ENCODE data around the gene IGFBP1. TPM values are rescaled to one million over a fixed set of nuclear protein-coding genes. Genes with fewer than 3 reads are reported as not detected.

IGFBP1 gene
- total and polyA plus RNA-seq, 7 donors: not detected

GRCh38 chr7:45886931-45887667 is 1.2 kb upstream of the IGFBP1 start:
- 86 to 92% methylated on average over 5 of the region's 5 CpGs for WGBS, 2 donors
- H3K36me3 ChIP-seq: no peaks in the 10 kb centered on the region
- H3K4me1 ChIP-seq: peaks cover 0 to 11% (median 9%) of the 10 kb centered on the region in 4 donors
- no peak overlapping the region for H3K4me3 ChIP-seq
- TF ChIP-seq POLR2A (IDR thresholded peaks at IDR 0.05): no peak
- TF ChIP-seq POLR2AphosphoS5 (IDR thresholded peaks at IDR 0.05): no peak
- TF ChIP-seq EP300 (IDR thresholded peaks at IDR 0.05): no peak
- no peak for TF ChIP-seq CTCF (IDR thresholded peaks at IDR 0.05)
- no peak for DNase-seq
- intact Hi-C loops (cut with DNase I): no loop called here
- H3K27me3 ChIP-seq: peaks cover 8 to 49% (median 33%) of the 10 kb centered on the region in 3 donors
- no peaks in the 10 kb centered on the region for H3K9me3 ChIP-seq
- H3K27ac ChIP-seq: no peak overlapping the region

- TF ChIP-seq EP300 (IDR thresholded peaks at IDR 0.05) (no peak), POLR2AphosphoS5 (IDR thresholded peaks at IDR 0.05) (no peak), POLR2A (IDR thresholded peaks at IDR 0.05) (no peak), CTCF (IDR thresholded peaks at IDR 0.05) (no peak)
- H3K4me1 ChIP-seq: peaks cover 0 to 11% (median 9%) of the 10 kb centered on the region in 4 donors
- WGBS, 2 donors: 14 to 15% methylated on average over 14 of the region's 14 CpGs
- intact Hi-C loops (cut with DNase I): no loop called here
- H3K9me3 ChIP-seq: no peaks in the 10 kb centered on the region
- no peak overlapping the region for H3K27ac ChIP-seq
- H3K36me3 ChIP-seq: no peaks in the 10 kb centered on the region
- no peak for DNase-seq
- peak overlapping the region in 2 of 4 donors; percentile 35 to 36 for H3K4me3 ChIP-seq
- peaks cover 8 to 49% (median 33%) of the 10 kb centered on the region in 3 donors for H3K27me3 ChIP-seq
Measured at GRCh38 chr7:45888993-45889366, 692 bp downstream of the IGFBP1 start.

- Histone ChIP-seq H3K27ac (no peak overlapping the region), H3K4me1 (peaks cover 0 to 11% (median 9%) of the 10 kb centered on the region in 4 donors), H3K27me3 (peaks cover 8 to 47% (median 33%) of the 10 kb centered on the region in 3 donors), H3K4me3 (no peak overlapping the region), H3K9me3 (no peaks in the 10 kb centered on the region), H3K36me3 (no peaks in the 10 kb centered on the region)
- TF ChIP-seq EP300 (IDR thresholded peaks at IDR 0.05) (no peak), POLR2AphosphoS5 (IDR thresholded peaks at IDR 0.05) (no peak), POLR2A (IDR thresholded peaks at IDR 0.05) (no peak), CTCF (IDR thresholded peaks at IDR 0.05) (no peak)
- no peak for DNase-seq
- 49 to 56% methylated on average over 8 of the region's 8 CpGs for WGBS, 2 donors
- intact Hi-C loops (cut with DNase I): no loop called here
Measured at GRCh38 chr7:45889367-45890067, 1.2 kb downstream of the IGFBP1 start.

- H3K27me3 ChIP-seq: peaks cover 8 to 39% (median 33%) of the 10 kb centered on the region in 3 donors
- H3K36me3 ChIP-seq: no peaks in the 10 kb centered on the region
- H3K27ac ChIP-seq: no peak overlapping the region
- H3K4me1 ChIP-seq: peaks cover 0 to 11% (median 9%) of the 10 kb centered on the region in 4 donors
- WGBS, 2 donors: 82 to 86% methylated on average over 8 of the region's 8 CpGs
- intact Hi-C loops (cut with DNase I): no loop called here
- H3K4me3 ChIP-seq: no peak overlapping the region
- H3K9me3 ChIP-seq: no peaks in the 10 kb centered on the region
- DNase-seq: no peak
- TF ChIP-seq EP300 (IDR thresholded peaks at IDR 0.05) (no peak), CTCF (IDR thresholded peaks at IDR 0.05) (no peak), POLR2AphosphoS5 (IDR thresholded peaks at IDR 0.05) (no peak), POLR2A (IDR thresholded peaks at IDR 0.05) (no peak)
Measured at GRCh38 chr7:45890125-45890901, 2.0 kb downstream of the IGFBP1 start.
